ENCODE results near the gene GRIA1.

The GRIA1 gene

DNA sequence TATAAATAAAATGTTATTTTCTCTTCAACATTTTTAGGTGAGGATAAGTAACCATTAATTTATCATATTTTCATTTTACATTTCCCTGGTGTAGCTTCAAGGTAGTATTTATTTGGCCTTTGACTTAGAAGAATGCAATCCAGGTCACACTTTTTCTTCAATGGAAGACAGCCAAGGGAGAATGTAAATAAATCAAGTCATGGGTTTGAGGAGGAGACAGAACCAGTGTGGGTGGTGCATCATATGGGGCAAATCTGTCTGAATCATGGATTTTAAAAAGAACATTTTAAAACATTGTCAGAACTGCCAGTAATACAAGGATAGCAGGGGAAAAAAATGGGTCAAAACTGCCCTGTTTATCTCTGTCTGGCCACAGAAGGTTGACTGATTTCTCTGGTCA is 318.7 kb downstream of the GRIA1 start:
- no peaks in the 10 kb centered on the region for H3K36me3 ChIP-seq (ENCODE audit: insufficient read depth, low read length)
- no peaks in the 10 kb centered on the region for H3K79me2 ChIP-seq (ENCODE audit: insufficient read depth, low read length)
- H3K4me1 ChIP-seq (ENCODE audit: insufficient read depth, low read length, poor library complexity, severe bottlenecking), result no peaks in the 10 kb centered on the region
- no peak overlapping the region for H3K4me2 ChIP-seq (ENCODE audit: low read depth, low read length, poor library complexity, severe bottlenecking)
- no peaks in the 10 kb centered on the region for H3K9me2 ChIP-seq (replicated peaks; ENCODE audit: low read depth, low read length)
- no peak overlapping the region for H2AFZ ChIP-seq (ENCODE audit: low read length)
- no peak for TF ChIP-seq EZH2phosphoT487 (IDR thresholded peaks at IDR 0.05; ENCODE audit: borderline replicate concordance)
- TF ChIP-seq, protein P1, sequence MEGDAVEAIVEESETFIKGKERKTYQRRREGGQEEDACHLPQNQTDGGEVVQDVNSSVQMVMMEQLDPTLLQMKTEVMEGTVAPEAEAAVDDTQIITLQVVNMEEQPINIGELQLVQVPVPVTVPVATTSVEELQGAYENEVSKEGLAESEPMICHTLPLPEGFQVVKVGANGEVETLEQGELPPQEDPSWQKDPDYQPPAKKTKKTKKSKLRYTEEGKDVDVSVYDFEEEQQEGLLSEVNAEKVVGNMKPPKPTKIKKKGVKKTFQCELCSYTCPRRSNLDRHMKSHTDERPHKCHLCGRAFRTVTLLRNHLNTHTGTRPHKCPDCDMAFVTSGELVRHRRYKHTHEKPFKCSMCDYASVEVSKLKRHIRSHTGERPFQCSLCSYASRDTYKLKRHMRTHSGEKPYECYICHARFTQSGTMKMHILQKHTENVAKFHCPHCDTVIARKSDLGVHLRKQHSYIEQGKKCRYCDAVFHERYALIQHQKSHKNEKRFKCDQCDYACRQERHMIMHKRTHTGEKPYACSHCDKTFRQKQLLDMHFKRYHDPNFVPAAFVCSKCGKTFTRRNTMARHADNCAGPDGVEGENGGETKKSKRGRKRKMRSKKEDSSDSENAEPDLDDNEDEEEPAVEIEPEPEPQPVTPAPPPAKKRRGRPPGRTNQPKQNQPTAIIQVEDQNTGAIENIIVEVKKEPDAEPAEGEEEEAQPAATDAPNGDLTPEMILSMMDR (conservative IDR thresholded peaks at IDR 0.05; ENCODE audit: low read length), result no peak
- no peaks in the 10 kb centered on the region for H3K9me3 ChIP-seq (ENCODE audit: insufficient read depth, low read depth, low read length)
- no peaks in the 10 kb centered on the region for H3K27me3 ChIP-seq (ENCODE audit: insufficient read depth, low read length, poor library complexity, severe bottlenecking)
- no peaks in the 10 kb centered on the region for H3F3A ChIP-seq (ENCODE audit: low read depth)
- H3K4me3 ChIP-seq (ENCODE audit: low read length, poor library complexity, severe bottlenecking), result no peak overlapping the region
- no peak overlapping the region for H3K9ac ChIP-seq (ENCODE audit: low read depth, low read length, poor library complexity, severe bottlenecking)
- no peaks in the 10 kb centered on the region for H4K20me1 ChIP-seq (ENCODE audit: insufficient read depth, low read length, poor library complexity, severe bottlenecking)

GRCh38 chr5:153813901-153814300 is 323.4 kb downstream of the GRIA1 start:
- no peaks in the 10 kb centered on the region for H3K79me2 ChIP-seq (ENCODE audit: insufficient read depth, low read length)
- H3K4me1 ChIP-seq (ENCODE audit: insufficient read depth, low read length, poor library complexity, severe bottlenecking), result no peaks in the 10 kb centered on the region
- no peaks in the 10 kb centered on the region for H3K9me2 ChIP-seq (replicated peaks; ENCODE audit: low read depth, low read length)
- no peaks in the 10 kb centered on the region for H3K9me3 ChIP-seq (ENCODE audit: insufficient read depth, low read depth, low read length)
- no peak overlapping the region for H3K9ac ChIP-seq (ENCODE audit: low read depth, low read length, poor library complexity, severe bottlenecking)
- no peak overlapping the region for H3K4me3 ChIP-seq (ENCODE audit: low read length, poor library complexity, severe bottlenecking)
- no peak overlapping the region for H2AFZ ChIP-seq (ENCODE audit: low read length)
- no peaks in the 10 kb centered on the region for H3K36me3 ChIP-seq (ENCODE audit: insufficient read depth, low read length)
- no peaks in the 10 kb centered on the region for H3F3A ChIP-seq (ENCODE audit: low read depth)
- no peaks in the 10 kb centered on the region for H3K27me3 ChIP-seq (ENCODE audit: insufficient read depth, low read length, poor library complexity, severe bottlenecking)
- no peaks in the 10 kb centered on the region for H4K20me1 ChIP-seq (ENCODE audit: insufficient read depth, low read length, poor library complexity, severe bottlenecking)
- H3K4me2 ChIP-seq (ENCODE audit: low read depth, low read length, poor library complexity, severe bottlenecking), result no peak overlapping the region
- TF ChIP-seq EZH2phosphoT487 (IDR thresholded peaks at IDR 0.05; ENCODE audit: borderline replicate concordance), result no peak
- TF ChIP-seq, protein P1 (conservative IDR thresholded peaks at IDR 0.05; ENCODE audit: low read length), result no peak

- H3K4me2 ChIP-seq (ENCODE audit: low read depth, low read length, poor library complexity, severe bottlenecking), result no peak overlapping the region
- no peak for TF ChIP-seq EZH2phosphoT487 (IDR thresholded peaks at IDR 0.05; ENCODE audit: borderline replicate concordance)
- TF ChIP-seq, protein P1 (conservative IDR thresholded peaks at IDR 0.05; ENCODE audit: low read length), result peak; percentile 28
- H3K4me3 ChIP-seq (ENCODE audit: low read length, poor library complexity, severe bottlenecking), result no peak overlapping the region
- no peaks in the 10 kb centered on the region for H3K79me2 ChIP-seq (ENCODE audit: insufficient read depth, low read length)
- H4K20me1 ChIP-seq (ENCODE audit: insufficient read depth, low read length, poor library complexity, severe bottlenecking), result no peaks in the 10 kb centered on the region
- H3F3A ChIP-seq (ENCODE audit: low read depth), result no peaks in the 10 kb centered on the region
- no peaks in the 10 kb centered on the region for H3K9me3 ChIP-seq (ENCODE audit: insufficient read depth, low read depth, low read length)
- H3K4me1 ChIP-seq (ENCODE audit: insufficient read depth, low read length, poor library complexity, severe bottlenecking), result no peaks in the 10 kb centered on the region
- no peaks in the 10 kb centered on the region for H3K27me3 ChIP-seq (ENCODE audit: insufficient read depth, low read length, poor library complexity, severe bottlenecking)
- H2AFZ ChIP-seq (ENCODE audit: low read length), result no peak overlapping the region
- no peak overlapping the region for H3K9ac ChIP-seq (ENCODE audit: low read depth, low read length, poor library complexity, severe bottlenecking)
- H3K9me2 ChIP-seq (replicated peaks; ENCODE audit: low read depth, low read length), result no peaks in the 10 kb centered on the region
- no peaks in the 10 kb centered on the region for H3K36me3 ChIP-seq (ENCODE audit: insufficient read depth, low read length)
These were observed 326.4 kb downstream of the GRIA1 start for GRCh38 chr5:153816870-153817269.

Data from Loucy (cell line).